ENCODE data around the gene HLA-DOA.

The HLA-DOA gene

DNA sequence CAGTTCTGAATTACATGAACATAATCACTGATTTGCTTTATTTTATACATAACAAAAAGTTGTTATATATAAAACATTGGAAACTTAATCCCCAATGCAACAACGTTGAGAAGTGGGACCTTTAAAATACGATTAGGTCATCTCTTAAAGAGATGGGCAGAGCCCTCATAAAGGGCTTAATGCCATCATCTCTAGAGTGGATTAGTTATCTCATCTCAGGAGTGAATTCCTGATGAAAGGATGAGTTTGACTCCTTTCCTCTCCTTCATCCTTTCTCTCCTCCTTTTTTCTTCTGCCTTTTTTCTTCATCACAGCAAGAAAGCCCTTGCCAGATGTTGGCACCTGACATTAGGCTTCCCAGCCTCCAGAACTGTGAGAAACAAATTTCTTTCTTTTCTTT, 13.9 kb downstream of the HLA-DOA start:
- Mint-ChIP-seq H3K27me3 (peaks cover 8% of the 10 kb centered on the region), H3K4me1 (ENCODE audit: low read depth) (peaks cover 7% of the 10 kb centered on the region), H3K36me3 (no peaks in the 10 kb centered on the region), H3K27ac (no peak overlapping the region), H3K9me3 (ENCODE audit: low read depth) (no peaks in the 10 kb centered on the region), H3K4me3 (no peak overlapping the region)

DNA sequence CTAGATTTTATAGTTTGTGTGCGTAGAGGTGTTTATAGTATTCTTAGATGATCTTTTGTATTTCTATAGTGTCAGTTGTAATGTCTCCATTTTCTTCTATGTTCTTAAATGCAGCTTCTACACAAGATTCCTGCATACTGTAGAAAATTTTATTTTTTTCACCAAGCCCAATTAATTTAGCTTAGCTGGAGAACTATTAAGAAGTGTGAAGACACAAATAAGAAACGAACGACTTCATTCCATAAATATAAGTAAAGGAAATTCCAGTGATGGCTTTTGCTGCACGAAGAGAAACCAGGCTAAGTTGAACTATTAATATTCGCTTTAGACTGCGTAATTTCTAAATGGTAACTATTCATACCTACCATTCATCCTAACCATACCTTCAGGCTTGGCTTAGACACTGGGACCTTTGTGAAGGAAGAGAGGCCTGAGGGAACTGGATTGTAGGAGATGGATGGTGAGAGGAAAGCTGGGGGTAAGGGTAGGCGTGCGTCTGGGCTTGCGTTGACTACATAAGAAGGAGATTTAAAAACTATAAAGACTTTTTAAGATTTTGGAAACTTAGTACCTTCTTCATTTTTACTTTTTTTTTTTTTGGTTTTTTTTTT, 15.9 kb downstream of the HLA-DOA start:
- H3K4me3 Mint-ChIP-seq, result no peak overlapping the region
- no peaks in the 10 kb centered on the region for H3K9me3 Mint-ChIP-seq (ENCODE audit: low read depth)
- H3K27ac Mint-ChIP-seq, result no peak overlapping the region
- peaks cover 8% of the 10 kb centered on the region for H3K27me3 Mint-ChIP-seq
- H3K4me1 Mint-ChIP-seq (ENCODE audit: low read depth), result no peaks in the 10 kb centered on the region
- H3K36me3 Mint-ChIP-seq, result no peaks in the 10 kb centered on the region

GRCh38 chr6:32991972-32992371, 17.4 kb downstream of the HLA-DOA start:
- Mint-ChIP-seq H3K36me3 (no peaks in the 10 kb centered on the region), H3K9me3 (ENCODE audit: low read depth) (no peaks in the 10 kb centered on the region), H3K27ac (no peak overlapping the region), H3K27me3 (peaks cover 6% of the 10 kb centered on the region), H3K4me3 (no peak overlapping the region), H3K4me1 (ENCODE audit: low read depth) (no peaks in the 10 kb centered on the region)

GRCh38 chr6:32989368-32989767, 20.0 kb downstream of the HLA-DOA start:
- no peaks in the 10 kb centered on the region for H3K36me3 Mint-ChIP-seq
- H3K4me3 Mint-ChIP-seq, result no peak overlapping the region
- H3K27ac Mint-ChIP-seq, result no peak overlapping the region
- H3K9me3 Mint-ChIP-seq (ENCODE audit: low read depth), result no peaks in the 10 kb centered on the region
- peaks cover 5% of the 10 kb centered on the region for H3K4me1 Mint-ChIP-seq (ENCODE audit: low read depth)
- peaks cover 5% of the 10 kb centered on the region for H3K27me3 Mint-ChIP-seq

DNA sequence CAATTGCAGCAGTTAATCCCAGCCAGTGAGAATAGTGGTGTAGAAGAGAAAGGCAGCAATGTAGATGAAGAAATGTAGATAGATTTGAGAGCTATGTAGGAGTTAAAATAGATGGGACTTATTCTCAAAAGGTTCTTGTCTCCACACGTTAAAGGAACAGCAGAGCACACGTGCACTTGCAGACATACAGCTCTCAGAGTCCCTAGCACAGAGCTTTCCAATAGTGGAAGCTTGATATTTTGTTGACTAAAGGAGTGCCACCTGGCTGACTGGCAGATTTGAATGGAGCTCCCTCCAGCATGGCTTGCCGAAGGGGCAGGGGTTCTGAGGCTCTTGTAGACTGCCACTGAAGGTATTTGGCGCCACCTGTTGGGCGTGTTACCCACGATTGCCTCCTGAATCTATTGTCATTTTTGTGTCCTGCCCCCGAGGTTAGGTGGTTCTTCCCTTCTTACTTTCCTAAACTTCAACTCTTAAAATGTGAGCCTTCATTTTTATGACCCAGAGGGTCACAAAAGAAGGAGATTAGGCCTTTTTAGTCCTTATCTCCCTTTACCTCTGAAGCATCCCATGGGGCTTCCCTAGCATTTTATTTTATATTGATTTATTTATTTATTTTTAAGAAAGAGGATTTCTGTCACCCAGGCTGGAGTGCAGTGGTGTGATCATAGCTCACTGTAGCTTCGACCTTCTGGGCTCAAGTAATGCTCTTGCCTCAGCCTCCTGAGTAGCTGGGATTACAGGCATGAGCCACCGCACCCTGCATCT, 24.6 kb downstream of the HLA-DOA start:
- Mint-ChIP-seq H3K4me1 (ENCODE audit: low read depth) (peaks cover 16% of the 10 kb centered on the region), H3K9me3 (ENCODE audit: low read depth) (no peaks in the 10 kb centered on the region), H3K27me3 (no peaks in the 10 kb centered on the region), H3K36me3 (no peaks in the 10 kb centered on the region), H3K4me3 (no peak overlapping the region), H3K27ac (peak overlapping the region; percentile 73)

- no peaks in the 10 kb centered on the region for H3K9me3 Mint-ChIP-seq (ENCODE audit: low read depth)
- H3K27me3 Mint-ChIP-seq, result no peaks in the 10 kb centered on the region
- H3K36me3 Mint-ChIP-seq, result no peaks in the 10 kb centered on the region
- no peak overlapping the region for H3K4me3 Mint-ChIP-seq
- peaks cover 16% of the 10 kb centered on the region for H3K4me1 Mint-ChIP-seq (ENCODE audit: low read depth)
- H3K27ac Mint-ChIP-seq, result peak overlapping the region; percentile 73
Measured at GRCh38 chr6:32983964-32984621, 25.3 kb downstream of the HLA-DOA start.

GRCh38 chr6:32983493-32983848, 25.9 kb downstream of the HLA-DOA start:
- Mint-ChIP-seq H3K4me1 (ENCODE audit: low read depth) (peaks cover 20% of the 10 kb centered on the region), H3K27ac (peak overlapping the region; percentile 47), H3K36me3 (no peaks in the 10 kb centered on the region), H3K27me3 (no peaks in the 10 kb centered on the region), H3K4me3 (no peak overlapping the region), H3K9me3 (ENCODE audit: low read depth) (no peaks in the 10 kb centered on the region)

DNA sequence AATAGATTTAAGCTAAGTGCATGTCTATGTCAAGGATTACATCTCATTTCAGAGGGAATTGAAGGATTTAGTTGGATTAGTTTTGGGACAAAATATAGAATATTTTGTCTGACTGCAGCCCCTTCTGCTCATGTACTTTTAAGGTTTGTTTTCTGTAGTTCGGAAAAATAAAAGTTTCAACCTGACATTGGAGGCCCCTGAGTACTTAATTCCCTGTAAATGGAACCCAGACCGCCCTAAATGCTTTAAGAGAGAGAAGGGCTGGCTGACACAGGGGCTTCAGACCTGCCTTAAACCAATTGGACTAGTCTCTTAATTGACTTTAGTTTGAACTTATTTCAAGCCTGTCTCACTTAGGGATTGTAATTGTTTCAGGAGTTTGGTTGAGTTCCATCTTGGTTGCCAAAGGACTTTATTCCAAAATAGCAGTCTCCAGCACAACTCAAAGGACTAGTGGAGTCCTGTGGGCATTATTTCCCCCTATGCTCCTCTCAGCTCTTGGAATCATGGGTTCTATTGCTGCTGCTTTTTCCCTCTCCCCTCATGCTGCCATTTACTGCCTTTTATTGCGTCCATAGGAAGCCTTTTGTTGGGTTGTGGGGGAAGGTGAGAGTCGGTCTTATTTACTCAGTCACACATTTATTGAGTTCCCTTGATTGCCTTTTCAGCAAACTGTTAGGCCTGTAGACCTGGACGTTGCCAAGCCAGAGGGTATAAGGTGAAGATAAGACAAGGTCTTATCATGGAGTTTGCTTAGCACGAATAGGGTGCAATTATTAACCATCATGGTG, 26.5 kb downstream of the HLA-DOA start:
- Mint-ChIP-seq H3K27me3 (no peaks in the 10 kb centered on the region), H3K4me1 (ENCODE audit: low read depth) (peaks cover 25% of the 10 kb centered on the region), H3K9me3 (ENCODE audit: low read depth) (no peaks in the 10 kb centered on the region), H3K4me3 (no peak overlapping the region), H3K36me3 (no peaks in the 10 kb centered on the region), H3K27ac (peak overlapping the region; percentile 4)

- Mint-ChIP-seq H3K4me1 (ENCODE audit: low read depth) (peaks cover 31% of the 10 kb centered on the region), H3K27ac (peak overlapping the region; percentile 74), H3K36me3 (no peaks in the 10 kb centered on the region), H3K4me3 (no peak overlapping the region), H3K27me3 (no peaks in the 10 kb centered on the region), H3K9me3 (ENCODE audit: low read depth) (no peaks in the 10 kb centered on the region)
Measured at GRCh38 chr6:32982084-32982701, 27.2 kb downstream of the HLA-DOA start.

DNA sequence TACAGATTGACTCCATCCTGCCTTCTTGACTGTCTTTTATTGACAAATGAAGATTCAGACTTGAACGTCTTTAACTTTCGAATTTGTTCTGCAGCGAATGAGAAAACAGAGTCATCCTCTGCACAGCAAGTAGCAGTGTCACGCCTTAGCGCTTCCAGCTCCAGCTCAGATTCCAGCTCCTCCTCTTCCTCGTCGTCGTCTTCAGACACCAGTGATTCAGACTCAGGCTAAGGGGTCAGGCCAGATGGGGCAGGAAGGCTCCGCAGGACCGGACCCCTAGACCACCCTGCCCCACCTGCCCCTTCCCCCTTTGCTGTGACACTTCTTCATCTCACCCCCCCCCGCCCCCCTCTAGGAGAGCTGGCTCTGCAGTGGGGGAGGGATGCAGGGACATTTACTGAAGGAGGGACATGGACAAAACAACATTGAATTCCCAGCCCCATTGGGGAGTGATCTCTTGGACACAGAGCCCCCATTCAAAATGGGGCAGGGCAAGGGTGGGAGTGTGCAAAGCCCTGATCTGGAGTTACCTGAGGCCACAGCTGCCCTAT, 28.8 kb downstream of the HLA-DOA start:
- H3K27me3 Mint-ChIP-seq, result no peaks in the 10 kb centered on the region
- no peak overlapping the region for H3K4me3 Mint-ChIP-seq
- H3K36me3 Mint-ChIP-seq, result peaks cover 11% of the 10 kb centered on the region
- H3K4me1 Mint-ChIP-seq (ENCODE audit: low read depth), result peaks cover 46% of the 10 kb centered on the region
- no peaks in the 10 kb centered on the region for H3K9me3 Mint-ChIP-seq (ENCODE audit: low read depth)
- H3K27ac Mint-ChIP-seq, result peak overlapping the region; percentile 34

DNA sequence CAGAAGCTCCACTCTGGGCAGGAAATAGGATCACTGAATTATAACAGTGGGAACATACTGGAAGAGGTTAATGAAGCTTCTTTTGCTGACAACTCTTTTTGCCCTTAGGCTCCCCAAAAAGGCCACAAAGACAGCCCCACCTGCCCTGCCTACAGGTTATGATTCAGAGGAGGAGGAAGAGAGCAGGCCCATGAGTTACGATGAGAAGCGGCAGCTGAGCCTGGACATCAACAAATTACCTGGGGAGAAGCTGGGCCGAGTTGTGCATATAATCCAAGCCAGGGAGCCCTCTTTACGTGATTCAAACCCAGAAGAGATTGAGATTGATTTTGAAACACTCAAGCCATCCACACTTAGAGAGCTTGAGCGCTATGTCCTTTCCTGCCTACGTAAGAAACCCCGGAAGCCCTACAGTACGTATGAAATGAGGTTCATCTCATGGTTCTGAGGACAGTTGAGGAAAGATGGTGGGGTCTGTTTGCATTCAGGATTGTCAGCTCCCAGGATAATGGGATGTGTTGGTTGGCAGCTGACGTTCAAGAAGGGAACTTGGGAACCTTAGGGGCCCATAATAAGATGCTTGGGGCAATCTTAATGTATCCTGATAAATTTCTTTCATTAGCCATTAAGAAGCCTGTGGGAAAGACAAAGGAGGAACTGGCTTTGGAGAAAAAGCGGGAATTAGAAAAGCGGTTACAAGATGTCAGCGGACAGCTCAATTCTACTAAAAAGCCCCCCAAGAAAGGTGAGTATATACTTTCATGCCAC, 29.5 kb downstream of the HLA-DOA start:
- H3K36me3 Mint-ChIP-seq, result peaks cover 14% of the 10 kb centered on the region
- no peaks in the 10 kb centered on the region for H3K27me3 Mint-ChIP-seq
- peak overlapping the region; percentile 46 for H3K27ac Mint-ChIP-seq
- peaks cover 51% of the 10 kb centered on the region for H3K4me1 Mint-ChIP-seq (ENCODE audit: low read depth)
- H3K4me3 Mint-ChIP-seq, result no peak overlapping the region
- no peaks in the 10 kb centered on the region for H3K9me3 Mint-ChIP-seq (ENCODE audit: low read depth)

- Mint-ChIP-seq H3K27me3 (no peaks in the 10 kb centered on the region), H3K27ac (peak overlapping the region; percentile 34), H3K36me3 (peaks cover 27% of the 10 kb centered on the region), H3K4me1 (ENCODE audit: low read depth) (peaks cover 39% of the 10 kb centered on the region), H3K9me3 (ENCODE audit: low read depth) (no peaks in the 10 kb centered on the region), H3K4me3 (peak overlapping the region; percentile 42)
Measured at GRCh38 chr6:32977953-32978324, 31.5 kb downstream of the HLA-DOA start.

DNA sequence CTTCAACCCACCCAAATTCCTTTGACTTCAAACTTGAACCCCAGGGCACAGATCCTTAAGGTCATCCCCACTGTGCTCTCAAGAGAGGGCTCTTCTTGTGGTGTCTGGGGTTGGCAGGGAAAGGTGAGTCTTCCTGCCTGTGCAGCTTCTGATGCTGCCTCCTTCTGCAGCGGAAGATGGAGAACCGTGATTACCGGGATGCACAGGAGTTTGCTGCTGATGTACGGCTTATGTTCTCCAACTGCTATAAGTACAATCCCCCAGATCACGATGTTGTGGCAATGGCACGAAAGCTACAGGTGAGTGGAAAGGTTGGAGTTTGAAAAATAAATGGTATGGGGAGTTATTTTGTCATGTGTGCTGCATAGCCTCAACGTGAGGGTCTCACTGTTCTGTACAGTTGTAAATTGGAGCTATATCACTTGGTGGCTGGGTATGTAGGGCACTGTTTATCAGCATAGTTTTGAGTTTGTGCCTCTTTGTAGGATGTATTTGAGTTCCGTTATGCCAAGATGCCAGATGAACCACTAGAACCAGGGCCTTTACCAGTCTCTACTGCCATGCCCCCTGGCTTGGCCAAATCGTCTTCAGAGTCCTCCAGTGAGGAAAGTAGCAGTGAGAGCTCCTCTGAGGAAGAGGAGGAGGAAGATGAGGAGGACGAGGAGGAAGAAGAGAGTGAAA, 32.0 kb downstream of the HLA-DOA start:
- Mint-ChIP-seq H3K27ac (peak overlapping the region; percentile 82), H3K4me3 (peak overlapping the region; percentile 42), H3K36me3 (peaks cover 28% of the 10 kb centered on the region), H3K27me3 (no peaks in the 10 kb centered on the region), H3K9me3 (ENCODE audit: low read depth) (no peaks in the 10 kb centered on the region), H3K4me1 (ENCODE audit: low read depth) (peaks cover 39% of the 10 kb centered on the region)
